ENCODE data around the gene LIG1.

Gene LIG1

GRCh38 chr19:48169939-48170803 lies at the start of gene LIG1, which contains the start of gene ZSWIM9:
Gene LIG1 (minus strand): TSS chr19:48170344. CDS start chr19:48165566, 4,778 bp downstream.
Gene ZSWIM9 (plus strand): TSS chr19:48170680. CDS start chr19:48171803, 1,123 bp downstream.
- peak; percentile 52 for FAIRE-seq

- no peak for FAIRE-seq
Measured at GRCh38 chr19:48218997-48219396, 48.9 kb upstream of the LIG1 start.

GRCh38 chr19:48216933-48217332 lies 46.8 kb upstream of the LIG1 start:
- FAIRE-seq, result no peak

GRCh38 chr19:48213959-48214358 lies 43.8 kb upstream of the LIG1 start:
- FAIRE-seq, result no peak

- FAIRE-seq, result no peak
Measured at GRCh38 chr19:48210005-48210404, 39.9 kb upstream of the LIG1 start.

- no peak for FAIRE-seq
Measured at GRCh38 chr19:48206397-48207093, 36.4 kb upstream of the LIG1 start.

- peak; percentile 98 for FAIRE-seq
Measured at GRCh38 chr19:48203794-48204628, 33.9 kb upstream of the LIG1 start.

- no peak for FAIRE-seq
Measured at GRCh38 chr19:48203222-48203793, 33.2 kb upstream of the LIG1 start.

- no peak for FAIRE-seq
Measured at GRCh38 chr19:48196933-48197665, 27.0 kb upstream of the LIG1 start.

GRCh38 chr19:48196321-48196763 lies 26.2 kb upstream of the LIG1 start:
- no peak for FAIRE-seq

GRCh38 chr19:48194844-48195830 lies 25.0 kb upstream of the LIG1 start:
- FAIRE-seq, result no peak

GRCh38 chr19:48194041-48194843 lies 24.1 kb upstream of the LIG1 start:
- FAIRE-seq, result no peak

- no peak for FAIRE-seq
Measured at GRCh38 chr19:48192750-48193149, 22.6 kb upstream of the LIG1 start.

- FAIRE-seq, result no peak
Measured at GRCh38 chr19:48190885-48191284, 20.7 kb upstream of the LIG1 start.

GRCh38 chr19:48190288-48190884 lies 20.2 kb upstream of the LIG1 start:
- no peak for FAIRE-seq

- FAIRE-seq, result no peak
Measured at GRCh38 chr19:48186541-48186991, 16.4 kb upstream of the LIG1 start.

GRCh38 chr19:48186015-48186414 lies 15.9 kb upstream of the LIG1 start:
- no peak for FAIRE-seq

- no peak for FAIRE-seq
Measured at GRCh38 chr19:48183356-48183755, 13.2 kb upstream of the LIG1 start.

- FAIRE-seq, result no peak
Measured at GRCh38 chr19:48182434-48182833, 12.3 kb upstream of the LIG1 start.

Data from G401.6 (cell line).